BJ (cell line): ENCODE data around the gene SRRT. TPM values are rescaled to one million over a fixed set of nuclear protein-coding genes. Genes with fewer than 3 reads are reported as not detected.

ENCODE experiments used
- CTCF ChIA-PET: fragments of 350-600 bp; formaldehyde crosslinking; extraction: SDS; loops from one replicate; lab custom pipeline; 2021; ENCODE audit warnings: antibody characterized with exemption, inconsistent platforms; lab: Yijun Ruan, JAX
- POLR2A ChIA-PET: fragments of 300-600 bp; sonication (Branson Sonifier 250); formaldehyde crosslinking; extraction: SDS; loops from one replicate; lab custom pipeline; 2021; ENCODE audit warnings: antibody characterized with exemption; lab: Charles Lee
- DNase-seq: peaks from one replicate; pipeline ENCODE4 v3.0.0-alpha.2; 2011; ENCODE audit warnings: low read depth
- H3K27me3 ChIP-seq: 2 replicates; pipeline ENCODE4 v1.6.0; 2011; ENCODE audit warnings: low read length; ENCODE audit not compliant: control insufficient read depth, insufficient read depth
- H3K36me3 ChIP-seq: 2 replicates; pipeline ENCODE4 v1.5.1; 2011; ENCODE audit warnings: low read length; ENCODE audit not compliant: control insufficient read depth, insufficient read depth
- H3K4me3 ChIP-seq: 2 replicates; pipeline ENCODE4 v1.5.1; 2011; ENCODE audit warnings: low read depth, mild to moderate bottlenecking, control low read depth, low read length
- CTCF ChIP-seq: IDR thresholded peaks from 2 replicates; pipeline ENCODE4 v1.5.1; 2011; ENCODE audit warnings: low read depth, mild to moderate bottlenecking, control low read depth, inconsistent platforms, low read length, moderate library complexity; ENCODE audit not compliant: insufficient read depth
- polyA plus RNA-seq: library from polyadenylated mRNA; depleted of rRNA; stranded (reverse); fragments of >200 nt; gene quantifications from 2 replicates; pipeline ENCODE4 v1.2.3, GENCODE V29; 2011

Gene SRRT
- polyA plus RNA-seq, 1 experiment: 47.1 TPM

GRCh38 chr7:100885440-100886141, 10.7 kb downstream of the SRRT start:
- POLR2A ChIA-PET: interaction anchor here (0.5 kb wide), 1 partner anchor 11 kb away, joined by 9 read pairs; the partner anchor contains the start of gene SRRT
- no peak for TF ChIP-seq CTCF
- no peak for DNase-seq
- CTCF ChIA-PET: no interaction called here
- Histone ChIP-seq H3K4me3 (no peak overlapping the region), H3K36me3 (peaks cover 58% of the 10 kb centered on the region), H3K27me3 (no peaks in the 10 kb centered on the region)

- CTCF ChIA-PET: interaction anchor here (0.6 to 1.0 kb wide), 2 partner anchors 181 to 208 kb away, joined by 3 read pairs; partner anchors contain the start of gene POP7
- POLR2A ChIA-PET: interaction anchor here (0.5 kb wide), 1 partner anchor 11 kb away, joined by 9 read pairs; the partner anchor contains the start of gene SRRT
Measured at GRCh38 chr7:100886142-100886935, 11.4 kb downstream of the SRRT start.

GRCh38 chr7:100886936-100887515, 12.1 kb downstream of the SRRT start:
- POLR2A ChIA-PET: interaction anchor here (0.8 kb wide), 1 partner anchor 11 kb away, joined by 3 read pairs; no protein-coding TSS in a partner anchor
- no peak for DNase-seq
- CTCF ChIA-PET: interaction anchor here (0.6 to 1.0 kb wide), 2 partner anchors 181 to 208 kb away, joined by 3 read pairs; partner anchors contain the start of gene POP7
- Histone ChIP-seq H3K4me3 (no peak overlapping the region), H3K36me3 (peaks cover 50% of the 10 kb centered on the region), H3K27me3 (no peaks in the 10 kb centered on the region)
- no peak for TF ChIP-seq CTCF

More at GRCh38 chr7:100886142-100886935, 11.4 kb downstream of the SRRT start:
- no peak for TF ChIP-seq CTCF
- no peak for DNase-seq
- Histone ChIP-seq H3K4me3 (no peak overlapping the region), H3K36me3 (peaks cover 55% of the 10 kb centered on the region), H3K27me3 (no peaks in the 10 kb centered on the region)

- Histone ChIP-seq H3K4me3 (no peak overlapping the region), H3K36me3 (peaks cover 47% of the 10 kb centered on the region), H3K27me3 (no peaks in the 10 kb centered on the region)
- TF ChIP-seq CTCF: no peak
- POLR2A ChIA-PET: interaction anchor here (0.8 kb wide), 1 partner anchor 11 kb away, joined by 3 read pairs; no protein-coding TSS in a partner anchor
- DNase-seq: no peak
- CTCF ChIA-PET: no interaction called here
Measured at GRCh38 chr7:100887516-100888290, 12.8 kb downstream of the SRRT start.
